OCI-LY1 (cell line): ENCODE results near the gene EXOC5.

Source experiments
- CTCF ChIP-seq: fragments of 200-600 bp; sonication (generic), shearing (Covaris generic); IDR thresholded peaks from 2 replicates; pipeline ENCODE4 v1.5.1; 2017; ENCODE audit warnings: mild to moderate bottlenecking, antibody characterized with exemption, low read length, moderate library complexity, mixed read lengths
- EZH2 ChIP-seq: fragments of 200-600 bp; sonication (generic), shearing (Covaris generic); IDR thresholded peaks from 2 replicates; pipeline ENCODE4 v1.8.0; 2017; ENCODE audit warnings: borderline replicate concordance, mixed run types, mild to moderate bottlenecking, antibody characterized with exemption, low read length, moderate library complexity, mixed read lengths

- TF ChIP-seq CTCF (no peak), EZH2 (no peak)
Measured at GRCh38 chr14:57209561-57209960, 59.1 kb downstream of the EXOC5 start.
